Prostate gland (tissue), 2 donors: ENCODE data around the gene IL3.

Experiments
- CTCF ChIP-seq, 4 experiments: fragments of 200-600 bp in 2 of 4; fragments of 450-650 bp in 2 of 4; sonication (generic) in 2 of 4; IDR thresholded peaks; 1 replicate in 3 of 4; 2 replicates in 1 of 4; pipeline ENCODE4 v1.5.1; 2016 to 2019; ENCODE audit warnings: antibody characterized with exemption in 4 of 4, mild to moderate bottlenecking in 2 of 4, moderate library complexity in 2 of 4
- POLR2A ChIP-seq: fragments of 450-650 bp; IDR thresholded peaks from one replicate; pipeline ENCODE4 v1.6.1; 2016; ENCODE audit warnings: antibody characterized with exemption, mild to moderate bottlenecking
- POLR2AphosphoS5 ChIP-seq: sonication (generic); formaldehyde crosslinking; IDR thresholded peaks from one replicate; pipeline ENCODE4 v1.6.1; 2017; ENCODE audit warnings: antibody characterized with exemption

GRCh38 chr5:132017738-132018625, 42.5 kb upstream of the IL3 start:
- TF ChIP-seq POLR2AphosphoS5 (no peak), CTCF (IDR thresholded peaks at IDR 0.05) (no peak), POLR2A (no peak)
